Left ventricle myocardium superior (tissue), 1 donor: Measurements from ENCODE around the gene RNF175. TPM values are rescaled to one million over a fixed set of nuclear protein-coding genes. Genes with fewer than 3 reads are reported as not detected.

Experiments used
- ATAC-seq: fragments of 200-7000 bp; cut with Tn5 transposase; one replicate; pipeline ENCODE4 v1.9.1; 2020; ENCODE audit warnings: mild to moderate bottlenecking, moderate library complexity
- DNase-seq: peaks from one replicate; pipeline ENCODE4 v3.0.0-alpha.2; 2020
- intact Hi-C: fragments of 100-400 bp; cut with micrococcal nuclease; formaldehyde crosslinking; loops from one replicate; pipeline ENCODE4 v1.11.0; 2022
- total RNA-seq: library from RNA; stranded (reverse); fragmentation: NEBNext Ultra II Directional; extraction: Animal tissue kit (Norgen Biotek cat#: 25700); gene quantifications from one replicate; pipeline ENCODE4 v1.2.1, GENCODE V29; 2021
- donor health status: DM: no; HTN: yes; CAD: no; lungs with severe emphysema.

RNF175 gene
- total RNA-seq, 1 donor from 2014 or later, result 0.20 TPM

DNA sequence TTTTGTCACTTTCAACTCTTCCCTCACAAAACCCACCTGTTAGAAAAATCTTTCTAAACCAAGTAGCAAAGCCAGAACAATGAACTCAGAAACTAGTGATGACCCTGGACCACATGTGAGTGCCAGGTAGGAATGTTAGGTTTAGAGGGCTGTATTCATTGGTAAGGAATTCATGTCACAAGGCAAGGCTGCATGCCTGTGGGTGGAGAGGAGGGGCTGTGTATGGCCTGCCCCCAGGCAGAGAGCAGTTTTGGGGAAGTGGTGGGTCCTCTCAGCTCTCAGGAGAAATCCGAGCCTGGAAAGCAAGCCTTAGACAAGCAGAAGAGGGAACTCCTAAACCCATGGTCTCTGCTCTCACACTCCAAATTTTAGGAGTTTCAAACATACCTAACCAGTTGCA lies 2.4 kb downstream of the RNF175 start:
- intact Hi-C loops, result loop anchor here (10.0 kb wide), 1 partner anchor 123 kb away; no protein-coding TSS in a partner anchor
- ATAC-seq (no peak), DNase-seq (no peak)

DNA sequence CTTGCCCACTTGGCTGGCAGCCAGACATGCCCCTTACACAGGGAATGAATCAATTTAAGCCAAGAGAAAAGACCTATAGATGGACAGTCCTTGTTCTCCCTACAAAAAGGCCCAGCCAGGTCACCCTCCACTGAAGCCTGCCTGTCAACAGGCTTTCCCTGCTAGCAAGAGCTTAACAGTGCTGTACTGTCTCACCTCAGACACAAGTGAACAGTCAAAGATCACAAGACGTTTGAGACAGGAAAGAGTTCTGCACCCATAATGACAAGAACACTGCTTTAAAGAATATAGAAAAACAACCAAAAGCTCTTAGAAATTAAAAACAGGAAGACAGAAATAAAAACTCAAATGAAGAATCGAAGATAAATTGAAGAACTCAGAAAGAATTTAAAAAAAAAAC lies 4.6 kb downstream of the RNF175 start:
- ATAC-seq (no peak), DNase-seq (no peak)
- intact Hi-C loops, result loop anchor here (10.0 kb wide), 1 partner anchor 120 kb away; no protein-coding TSS in a partner anchor

DNA sequence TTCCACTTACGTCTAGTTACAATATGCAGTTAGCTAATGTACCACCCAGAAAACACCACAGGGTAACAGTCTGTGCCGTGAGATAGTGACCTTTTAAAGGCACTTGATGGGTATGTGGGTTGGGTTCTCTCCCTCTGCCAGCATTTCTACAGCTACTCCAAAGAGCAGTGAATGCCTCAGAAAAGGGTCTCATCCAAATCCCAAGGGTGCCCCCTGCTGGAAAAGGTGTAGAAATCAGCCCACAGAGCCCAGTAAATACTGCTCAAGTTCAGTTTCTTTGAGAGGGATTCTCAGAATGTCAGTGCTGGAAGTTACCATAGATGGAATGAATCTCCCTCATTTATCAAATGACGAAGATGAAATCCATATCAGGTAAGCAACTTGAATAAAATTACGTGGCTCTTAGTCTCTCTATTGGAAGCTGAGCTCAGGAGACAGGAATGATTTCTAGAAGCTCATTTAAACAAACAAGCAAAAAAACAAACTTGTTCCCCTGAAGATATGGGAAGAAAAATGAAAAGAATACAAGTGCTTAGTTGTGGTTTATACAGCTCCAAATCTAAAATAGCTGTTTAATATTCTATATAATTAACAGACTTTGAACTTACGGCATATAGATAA lies 9.5 kb downstream of the RNF175 start:
- DNase-seq, result no peak
- ATAC-seq, result peak; percentile 75
- intact Hi-C loops, result loop anchor here (10.0 kb wide), 1 partner anchor 116 kb away; no protein-coding TSS in a partner anchor

DNA sequence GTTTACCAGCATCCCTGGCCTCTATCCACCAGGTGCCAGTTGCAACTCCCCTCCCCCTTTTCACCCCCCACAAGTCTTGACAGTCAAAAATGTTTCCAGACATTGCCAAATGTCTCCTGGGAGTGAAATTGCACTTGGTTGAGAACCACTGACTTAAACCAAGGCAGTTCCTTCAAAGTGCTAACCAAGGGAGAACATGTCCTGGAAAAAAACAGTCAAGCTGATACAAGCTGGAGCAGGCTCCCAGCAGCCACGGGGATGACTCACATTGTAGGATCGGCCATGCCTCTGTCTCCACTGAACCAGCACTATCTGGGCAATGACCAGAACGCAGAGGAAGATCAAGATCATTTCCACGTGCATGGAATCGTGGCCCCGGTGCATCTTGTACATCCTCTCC lies 11.4 kb downstream of the RNF175 start:
- no peak for DNase-seq
- no peak for ATAC-seq
- intact Hi-C loops, result no loop called here

DNA sequence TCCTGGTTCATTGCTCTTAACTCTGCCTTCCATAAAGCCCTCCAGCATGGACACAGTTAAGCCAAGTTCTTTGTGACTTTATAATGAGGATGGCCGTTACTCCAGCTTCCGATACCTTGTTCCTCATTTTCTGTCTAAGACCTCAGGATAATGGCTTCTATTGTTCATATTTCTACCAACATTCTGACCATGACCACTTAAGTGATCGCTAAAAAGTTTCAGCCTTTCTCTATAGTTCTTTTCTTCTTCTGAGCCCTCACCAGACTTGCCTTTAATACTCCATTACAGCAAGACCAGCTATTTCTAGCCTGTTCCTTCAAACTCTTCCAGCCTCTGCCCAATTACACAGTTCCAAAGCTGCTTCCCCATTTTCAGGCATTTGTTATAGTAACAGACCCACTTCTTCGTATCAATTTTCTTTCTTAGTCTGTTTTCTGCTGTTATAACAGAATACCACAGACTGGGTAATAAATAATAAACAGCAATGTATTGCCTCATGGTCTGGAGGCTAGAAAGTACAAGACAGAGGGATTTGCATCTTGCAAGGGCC lies 12.3 kb downstream of the RNF175 start:
- DNase-seq (no peak), ATAC-seq (no peak)
- intact Hi-C loops, result no loop called here

DNA sequence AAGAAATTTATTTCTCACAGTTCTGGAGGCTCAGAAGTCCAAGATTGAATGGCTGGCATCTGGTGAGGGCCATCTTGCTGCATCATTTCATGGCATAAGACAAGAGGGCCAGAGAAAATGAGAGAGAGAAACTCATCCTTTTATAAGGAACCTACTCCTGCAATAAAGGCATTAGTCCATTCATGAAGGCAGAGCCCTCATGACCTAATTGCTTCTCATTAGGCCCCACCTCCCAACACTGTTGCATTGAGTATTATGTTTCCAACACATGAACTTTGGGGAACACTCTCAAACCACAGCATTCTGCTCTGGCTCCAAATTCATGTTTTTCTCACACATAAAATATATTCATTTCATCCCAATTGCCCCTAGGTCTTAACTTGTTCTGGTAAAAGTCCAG lies 14.2 kb downstream of the RNF175 start:
- intact Hi-C loops, result no loop called here
- DNase-seq (no peak), ATAC-seq (no peak)

DNA sequence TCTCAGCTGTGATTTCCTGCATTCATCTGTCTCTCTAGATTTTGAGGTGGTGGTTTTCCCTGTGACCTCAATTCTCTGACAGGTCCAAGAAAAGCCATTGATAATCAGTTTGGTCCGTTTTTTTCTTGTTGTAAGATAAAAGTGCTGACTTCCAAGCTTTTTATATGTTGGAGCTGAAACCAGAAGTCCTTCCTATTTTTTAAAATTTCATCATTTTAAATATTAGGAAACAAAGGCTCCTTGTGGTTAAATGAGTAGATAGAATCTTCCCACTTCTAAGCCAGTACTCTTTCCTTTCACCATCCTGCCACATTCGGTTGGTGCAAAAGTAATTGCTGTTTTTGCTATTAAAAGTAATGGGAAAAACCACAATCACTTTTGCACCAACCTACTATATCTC lies 18.3 kb downstream of the RNF175 start:
- intact Hi-C loops, result no loop called here
- ATAC-seq, result no peak
- DNase-seq, result no peak

DNA sequence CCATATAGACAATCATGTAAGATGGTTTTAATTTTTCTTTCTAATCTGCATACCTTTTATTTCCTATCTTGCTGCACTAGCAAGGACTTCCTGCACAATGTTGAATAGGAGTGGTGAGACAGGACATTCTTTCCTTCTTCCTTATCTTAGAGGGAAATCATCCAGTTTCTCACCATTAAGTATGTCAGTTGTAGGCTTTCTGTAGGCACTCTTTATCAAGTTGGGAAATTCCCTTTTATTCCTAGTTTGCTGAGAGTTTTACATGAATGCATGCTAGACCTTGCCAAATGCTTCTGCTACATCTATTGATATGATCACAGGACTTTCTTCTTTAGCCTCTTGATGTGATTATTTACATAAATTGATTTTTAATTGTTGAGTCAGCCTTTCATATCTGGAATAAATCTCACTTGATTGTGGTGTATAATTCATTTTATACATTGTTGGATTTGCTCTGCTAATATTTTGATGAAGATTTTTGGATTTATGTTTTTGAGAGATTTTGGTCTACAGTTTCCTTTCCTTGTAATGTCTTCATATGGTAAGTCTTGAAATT lies 23.8 kb downstream of the RNF175 start:
- intact Hi-C loops, result no loop called here
- ATAC-seq (no peak), DNase-seq (no peak)

DNA sequence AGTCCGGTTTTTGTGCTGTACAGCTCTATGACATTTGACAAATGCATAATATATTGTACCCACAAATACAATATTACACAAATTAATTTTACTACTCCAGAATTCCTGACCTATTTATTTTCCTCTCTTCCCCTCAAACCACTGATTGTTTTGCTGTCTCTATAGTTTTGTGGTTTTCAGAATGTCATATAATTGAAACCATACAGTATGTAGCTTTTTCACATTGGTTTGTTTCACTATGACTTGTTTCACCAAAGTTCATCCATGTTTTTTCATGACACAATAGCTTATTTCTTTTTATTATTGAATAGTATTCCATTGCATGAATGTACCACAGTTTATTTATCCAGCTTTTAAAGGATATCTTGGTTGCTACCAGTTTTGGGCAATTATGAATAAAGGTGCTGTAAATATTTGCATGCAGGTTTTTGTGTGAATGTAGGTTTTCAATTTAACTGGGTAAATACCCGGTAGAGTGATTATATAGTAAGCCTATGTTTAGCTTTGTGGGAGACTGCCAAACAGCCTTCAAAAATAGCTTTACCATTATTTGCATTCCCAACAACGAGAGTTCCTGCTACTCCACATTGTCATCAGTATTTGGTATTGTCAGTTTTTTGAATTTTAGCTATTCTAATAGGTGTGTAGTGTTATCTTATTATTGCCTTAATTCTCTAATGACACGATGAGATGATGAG lies 25.9 kb downstream of the RNF175 start:
- intact Hi-C loops, result no loop called here
- DNase-seq (no peak), ATAC-seq (no peak)

DNA sequence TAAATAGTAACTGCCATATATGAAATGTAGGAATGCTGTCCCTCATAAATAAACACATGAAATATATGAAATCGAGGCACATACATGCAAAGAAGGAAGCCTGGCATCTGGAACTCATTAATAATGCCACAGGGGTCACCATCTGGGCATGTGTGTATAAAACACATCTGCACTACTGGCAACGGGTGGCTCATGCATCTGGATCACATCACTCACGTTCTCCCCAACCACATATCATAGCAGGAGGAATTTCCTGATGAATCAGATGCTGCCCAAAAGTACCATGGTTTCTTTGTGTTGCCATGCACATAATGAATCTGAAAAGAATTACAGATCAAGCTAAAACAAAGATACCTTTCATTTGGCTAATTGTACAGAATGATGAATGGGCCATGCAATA lies 28.6 kb downstream of the RNF175 start:
- no peak for ATAC-seq
- no peak for DNase-seq
- intact Hi-C loops, result no loop called here

DNA sequence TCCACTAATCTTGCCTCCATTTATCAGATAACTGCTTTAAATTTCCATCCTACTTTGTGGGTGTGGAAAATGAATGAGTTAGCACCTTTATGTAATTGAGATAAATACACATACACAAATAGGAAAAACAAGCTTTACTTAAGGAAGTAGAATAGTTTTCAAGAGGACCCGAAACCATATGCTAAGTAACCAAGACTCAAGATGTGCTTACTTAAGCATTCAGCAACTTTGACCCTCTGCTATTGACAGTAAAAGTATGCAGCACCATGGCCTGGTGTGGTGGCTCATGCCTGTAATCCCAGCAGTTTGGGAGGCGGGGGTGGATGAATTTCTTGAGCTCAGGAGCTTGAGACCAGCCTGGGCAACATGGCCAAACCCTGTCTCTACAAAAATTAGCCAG lies 29.9 kb downstream of the RNF175 start:
- peak; percentile 20 for ATAC-seq
- no peak for DNase-seq
- intact Hi-C loops, result no loop called here

DNA sequence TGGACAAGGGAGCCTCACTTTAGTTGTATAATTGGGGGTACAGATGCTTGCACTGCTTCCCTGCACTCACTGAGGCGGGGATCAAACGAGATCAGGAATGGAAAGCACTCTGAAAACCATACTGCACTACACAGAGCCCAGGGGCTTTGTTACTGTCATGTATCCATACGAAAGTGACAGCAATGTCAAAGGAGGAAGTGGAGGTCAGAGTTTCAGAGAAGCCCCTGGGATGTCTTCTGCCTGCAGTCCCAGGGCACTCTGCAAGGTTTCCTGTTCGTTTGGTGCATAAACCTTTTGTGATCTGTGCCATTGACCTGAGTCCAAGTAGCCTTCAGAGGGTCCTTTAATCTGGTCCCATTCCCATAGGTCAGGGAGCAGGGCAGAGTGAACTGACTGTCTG lies 31.2 kb downstream of the RNF175 start:
- ATAC-seq (no peak), DNase-seq (no peak)
- intact Hi-C loops, result no loop called here

DNA sequence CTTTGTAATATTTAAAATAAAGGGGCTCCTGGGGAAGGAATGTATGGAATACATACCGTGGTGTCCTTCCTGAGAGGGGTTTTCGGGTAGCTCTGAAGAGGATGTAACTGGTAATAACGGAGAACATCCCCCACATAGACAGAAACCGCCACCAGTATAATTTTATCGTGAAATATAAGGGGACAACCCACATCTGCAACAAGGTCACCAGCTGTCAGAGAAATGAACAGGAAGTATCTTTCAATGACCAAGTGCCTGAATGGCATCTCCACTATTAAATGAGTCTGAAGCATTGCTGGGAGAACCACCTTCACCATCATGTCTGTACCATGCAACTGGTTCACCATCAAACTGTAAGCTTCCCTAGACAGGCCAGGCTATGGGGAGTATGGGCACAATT lies 31.7 kb downstream of the RNF175 start:
- ATAC-seq (no peak), DNase-seq (no peak)
- intact Hi-C loops, result no loop called here

DNA sequence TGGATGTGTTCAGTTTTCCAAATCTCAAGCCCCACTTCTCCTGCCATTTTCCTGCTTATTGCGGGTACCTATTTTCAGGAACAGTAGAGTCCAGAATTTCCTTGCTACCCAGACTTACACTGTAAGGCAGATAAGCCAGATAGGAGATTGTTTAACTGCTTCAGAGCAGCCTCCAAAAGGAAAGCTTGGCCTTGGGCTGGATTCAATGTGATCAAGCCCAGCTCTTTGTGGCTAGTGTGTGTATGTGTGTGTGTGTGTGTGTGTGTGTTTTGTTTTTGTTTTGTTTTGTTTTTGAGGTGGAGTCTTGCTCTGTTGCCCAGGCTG lies 34.0 kb downstream of the RNF175 start:
- DNase-seq (no peak), ATAC-seq (no peak)
- intact Hi-C loops, result no loop called here

DNA sequence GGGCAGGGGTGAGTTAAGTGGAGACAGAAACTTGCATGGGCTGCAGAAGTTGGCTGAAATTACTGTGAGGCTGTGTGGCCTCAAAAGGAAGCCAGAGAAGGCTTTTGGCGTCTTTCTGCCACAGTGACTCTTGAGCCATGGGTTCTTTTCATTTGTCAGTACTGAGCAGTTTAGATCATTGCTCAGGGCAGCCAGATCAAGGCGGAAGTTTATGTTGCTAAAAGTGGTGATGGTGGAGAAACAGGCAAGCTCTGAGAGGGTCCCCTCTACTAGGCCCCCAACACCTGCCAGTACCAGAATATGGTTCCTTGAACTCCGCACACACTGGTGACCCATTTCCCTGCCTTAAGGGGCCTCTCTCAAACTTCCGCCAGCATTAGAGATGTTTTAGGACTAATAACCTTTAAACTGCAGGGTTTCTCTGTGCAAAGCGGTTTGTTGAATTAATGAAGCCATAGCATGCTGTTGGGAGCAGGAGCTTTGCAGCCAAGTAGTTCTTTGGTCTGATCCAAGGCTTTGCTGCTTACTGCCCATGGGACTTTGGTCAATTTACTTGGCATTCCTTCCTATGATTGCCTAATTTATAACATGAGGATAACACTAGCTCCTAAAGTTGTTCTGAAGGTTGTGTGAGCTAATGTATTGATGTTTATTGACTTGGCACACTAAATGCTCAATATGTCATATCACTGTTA lies 34.5 kb downstream of the RNF175 start:
- DNase-seq (no peak), ATAC-seq (no peak)
- intact Hi-C loops, result no loop called here

DNA sequence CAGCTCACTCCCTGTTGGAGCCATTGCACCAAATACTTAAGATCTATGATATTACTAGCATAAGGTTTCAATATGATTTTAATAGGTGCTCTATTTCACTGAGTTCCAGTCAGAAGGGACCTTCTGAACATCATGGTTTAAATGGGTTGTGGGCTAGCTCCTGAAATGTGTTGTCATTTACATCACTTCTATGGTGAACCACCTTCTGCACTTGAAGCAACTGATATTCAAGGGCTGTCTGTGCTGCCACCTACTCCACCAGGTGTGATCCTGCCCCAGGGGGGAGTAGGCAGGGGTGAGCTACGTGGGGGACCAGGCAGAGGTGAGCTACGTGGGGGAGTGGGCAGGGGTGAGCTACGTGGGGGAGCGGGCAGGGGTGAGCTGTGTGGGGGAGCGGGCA lies 35.2 kb downstream of the RNF175 start:
- DNase-seq (no peak), ATAC-seq (no peak)
- intact Hi-C loops, result no loop called here

DNA sequence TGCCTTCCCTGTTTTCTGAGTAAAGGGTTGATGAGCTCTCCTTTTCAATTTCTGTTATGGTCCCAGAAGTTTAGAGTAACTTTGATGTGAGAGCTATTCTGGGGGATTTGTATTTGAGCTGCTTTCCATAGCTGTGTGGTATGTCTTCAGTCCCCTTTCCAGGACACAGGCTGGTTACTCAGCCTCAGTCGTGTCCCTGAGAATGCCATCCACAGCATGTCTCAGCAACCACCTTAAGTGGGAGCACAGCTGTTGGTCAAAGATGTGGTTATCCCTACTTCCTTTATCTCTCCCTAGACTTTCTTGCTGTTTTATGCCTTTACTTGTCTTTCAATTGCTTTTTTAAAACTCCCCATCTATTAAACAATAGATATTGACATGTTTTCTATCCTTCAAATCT lies 37.8 kb downstream of the RNF175 start:
- intact Hi-C loops, result no loop called here

DNA sequence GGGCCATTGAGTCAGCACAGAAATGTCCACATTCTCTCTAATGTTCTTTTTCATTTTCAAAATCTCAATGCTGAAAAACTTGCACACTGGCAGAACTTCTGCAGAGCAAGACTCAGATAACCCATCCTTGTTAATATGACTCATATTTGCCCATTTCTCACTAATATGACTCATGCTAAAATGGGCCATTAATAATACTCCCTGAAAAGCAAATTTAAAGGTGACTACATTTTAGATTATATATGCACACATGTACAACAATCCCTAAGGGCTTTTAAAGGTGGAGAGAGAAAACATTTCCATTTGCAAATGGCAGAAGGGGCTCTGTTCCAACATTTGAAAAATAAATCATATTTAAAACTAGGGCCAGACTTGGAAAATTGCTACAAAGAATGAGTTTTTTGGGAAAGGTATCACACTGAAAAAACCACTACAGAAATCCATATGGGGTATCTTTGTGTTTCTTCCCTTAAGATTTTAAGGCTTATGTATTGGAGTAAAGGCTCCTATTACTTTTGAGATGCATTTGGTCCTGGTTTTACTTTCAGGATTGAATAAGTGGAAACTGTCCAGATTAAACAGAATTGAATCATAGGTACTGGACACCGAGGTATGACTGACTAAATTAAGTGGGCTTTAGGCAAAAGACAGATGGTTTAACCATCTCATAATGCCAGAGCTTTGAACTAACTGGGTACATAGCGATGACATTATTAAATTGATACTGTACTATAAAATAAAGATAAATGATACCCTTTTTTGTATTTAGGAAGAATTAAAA lies 45.8 kb downstream of the RNF175 start:
- DNase-seq, result no peak
- intact Hi-C loops, result no loop called here
- no peak for ATAC-seq

More for the DNA sequence above, 37.8 kb downstream of the RNF175 start:
- ATAC-seq, result no peak
- no peak for DNase-seq

DNA sequence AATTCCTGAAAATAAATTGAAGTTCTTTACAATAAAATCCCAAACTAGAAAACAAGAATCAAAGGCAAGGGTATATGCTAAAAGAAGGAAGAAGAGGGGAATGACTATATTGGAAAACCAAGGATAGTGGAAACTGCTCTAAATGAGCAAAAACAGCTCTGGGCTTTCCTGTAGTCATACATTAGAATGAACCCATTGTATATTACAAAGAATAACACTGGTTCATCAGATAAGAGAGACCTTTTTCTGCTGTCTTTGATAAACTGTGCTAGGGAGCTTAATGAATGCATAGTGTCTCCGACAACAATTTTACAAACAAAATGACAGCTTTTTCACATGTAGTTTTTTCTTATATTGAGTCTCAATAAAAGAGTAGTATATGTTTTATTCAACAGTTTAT lies 49.1 kb downstream of the RNF175 start:
- intact Hi-C loops, result no loop called here
- ATAC-seq, result no peak
- no peak for DNase-seq
